GM06990 (cell line): ENCODE data around the gene LRRC36.
A peak's percentile ranks its signal among the peaks of the same experiment; 100 is the strongest.

ENCODE experiments used
- DNase-seq: peaks from one replicate; pipeline ENCODE4 v3.0.0-alpha.2; 2011; ENCODE audit not compliant: insufficient read length; ENCODE audit errors: extremely low read depth
- H3K27me3 ChIP-seq: replicated peaks from 2 replicates; pipeline ENCODE4 v1.6.0; 2011; ENCODE audit warnings: low read length; ENCODE audit not compliant: control insufficient read depth, insufficient read depth
- H3K36me3 ChIP-seq: 2 replicates; pipeline ENCODE4 v1.5.1; 2011; ENCODE audit warnings: low read length; ENCODE audit not compliant: control insufficient read depth, insufficient read depth
- H3K4me3 ChIP-seq: replicated peaks from 2 replicates; pipeline ENCODE4 v1.5.1; 2011; ENCODE audit warnings: low read depth, mild to moderate bottlenecking, control low read depth, low read length
- TF ChIP-seq, protein P1 (sequence below): IDR thresholded peaks from 2 replicates; pipeline ENCODE4 v1.5.1; 2011; ENCODE audit warnings: low read length, control low read depth, mild to moderate bottlenecking, inconsistent platforms; ENCODE audit not compliant: insufficient read depth, poor library complexity, severe bottlenecking

Gene LRRC36

DNA sequence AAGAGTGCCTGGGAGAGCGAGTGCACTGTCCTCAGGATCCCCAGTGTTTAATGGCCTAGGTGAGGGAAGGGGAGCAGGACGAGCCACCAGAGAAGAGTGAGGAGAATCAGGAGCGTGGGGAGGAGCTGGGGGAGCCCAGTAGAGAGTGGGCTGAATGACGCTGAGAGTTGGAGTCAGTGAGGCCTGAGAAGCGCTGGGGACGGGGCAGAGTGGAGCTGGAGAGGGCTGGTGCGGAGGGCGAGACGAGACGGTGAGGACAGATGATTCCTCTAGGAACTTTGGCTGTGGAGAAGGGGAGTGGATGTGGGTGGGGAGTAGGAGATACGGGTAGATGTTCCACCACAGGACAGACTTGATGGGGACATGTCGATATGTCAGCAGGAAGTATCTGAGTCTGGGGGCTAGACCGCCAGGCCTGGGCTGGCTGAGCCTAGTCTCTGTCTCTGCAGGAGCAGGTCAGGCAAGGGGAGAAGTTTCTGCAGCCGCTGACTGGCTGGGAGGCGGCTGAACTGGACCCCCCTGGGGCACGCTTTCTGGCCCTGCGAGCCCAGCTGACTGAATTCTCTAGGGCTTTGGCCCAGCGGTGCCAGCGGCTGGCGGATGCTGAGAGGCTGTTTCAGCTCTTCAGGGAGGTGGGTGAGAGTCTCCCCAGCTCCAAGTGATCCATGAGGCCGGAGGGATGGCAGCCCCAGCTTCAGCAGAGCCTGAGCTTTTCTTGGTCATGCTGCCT is 42.6 kb upstream of the LRRC36 start:
- no peak for DNase-seq
- Histone ChIP-seq H3K27me3 (no peaks in the 10 kb centered on the region; the same call in 1 of the 2 replicates), H3K36me3 (no peaks in the 10 kb centered on the region), H3K4me3 (no peak overlapping the region)
- TF ChIP-seq, protein P1, sequence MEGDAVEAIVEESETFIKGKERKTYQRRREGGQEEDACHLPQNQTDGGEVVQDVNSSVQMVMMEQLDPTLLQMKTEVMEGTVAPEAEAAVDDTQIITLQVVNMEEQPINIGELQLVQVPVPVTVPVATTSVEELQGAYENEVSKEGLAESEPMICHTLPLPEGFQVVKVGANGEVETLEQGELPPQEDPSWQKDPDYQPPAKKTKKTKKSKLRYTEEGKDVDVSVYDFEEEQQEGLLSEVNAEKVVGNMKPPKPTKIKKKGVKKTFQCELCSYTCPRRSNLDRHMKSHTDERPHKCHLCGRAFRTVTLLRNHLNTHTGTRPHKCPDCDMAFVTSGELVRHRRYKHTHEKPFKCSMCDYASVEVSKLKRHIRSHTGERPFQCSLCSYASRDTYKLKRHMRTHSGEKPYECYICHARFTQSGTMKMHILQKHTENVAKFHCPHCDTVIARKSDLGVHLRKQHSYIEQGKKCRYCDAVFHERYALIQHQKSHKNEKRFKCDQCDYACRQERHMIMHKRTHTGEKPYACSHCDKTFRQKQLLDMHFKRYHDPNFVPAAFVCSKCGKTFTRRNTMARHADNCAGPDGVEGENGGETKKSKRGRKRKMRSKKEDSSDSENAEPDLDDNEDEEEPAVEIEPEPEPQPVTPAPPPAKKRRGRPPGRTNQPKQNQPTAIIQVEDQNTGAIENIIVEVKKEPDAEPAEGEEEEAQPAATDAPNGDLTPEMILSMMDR = no peak

DNA sequence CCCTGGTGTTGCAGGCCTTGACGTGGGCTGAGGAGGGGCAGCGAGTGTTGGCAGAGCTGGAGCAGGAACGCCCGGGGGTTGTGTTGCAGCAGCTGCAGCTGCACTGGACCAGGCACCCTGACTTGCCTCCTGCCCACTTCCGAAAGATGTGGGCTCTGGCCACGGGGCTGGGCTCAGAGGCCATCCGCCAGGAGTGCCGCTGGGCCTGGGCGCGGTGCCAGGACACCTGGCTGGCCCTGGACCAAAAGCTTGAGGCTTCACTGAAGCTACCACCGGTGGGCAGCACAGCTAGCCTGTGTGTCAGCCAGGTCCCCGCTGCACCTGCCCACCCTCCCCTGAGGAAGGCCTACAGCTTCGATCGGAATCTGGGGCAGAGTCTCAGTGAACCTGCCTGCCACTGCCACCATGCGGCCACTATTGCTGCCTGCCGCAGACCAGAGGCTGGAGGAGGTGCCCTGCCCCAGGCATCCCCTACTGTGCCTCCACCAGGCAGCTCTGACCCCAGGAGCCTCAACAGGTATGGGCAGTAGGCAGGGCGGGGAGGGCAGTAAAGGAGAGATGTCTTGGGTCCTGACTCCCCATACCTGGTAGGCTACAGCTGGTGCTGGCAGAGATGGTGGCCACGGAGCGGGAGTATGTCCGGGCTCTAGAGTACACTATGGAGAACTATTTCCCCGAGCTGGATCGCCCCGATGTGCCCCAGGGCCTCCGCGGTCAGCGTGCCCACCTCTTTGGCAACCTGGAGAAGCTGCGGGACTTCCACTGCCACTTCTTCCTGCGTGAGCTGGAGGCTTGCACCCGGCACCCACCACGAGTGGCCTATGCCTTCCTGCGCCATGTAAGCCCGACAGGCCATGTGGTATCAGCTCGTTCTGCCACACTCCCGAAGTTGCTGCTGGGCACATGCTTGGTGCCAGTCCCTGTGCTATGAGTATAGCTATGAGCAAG is 41.6 kb upstream of the LRRC36 start:
- Histone ChIP-seq H3K36me3 (no peaks in the 10 kb centered on the region), H3K27me3 (no peaks in the 10 kb centered on the region; the same call in 1 of the 2 replicates), H3K4me3 (no peak overlapping the region)
- DNase-seq = no peak
- TF ChIP-seq, protein P1 = peak; percentile 14

DNA sequence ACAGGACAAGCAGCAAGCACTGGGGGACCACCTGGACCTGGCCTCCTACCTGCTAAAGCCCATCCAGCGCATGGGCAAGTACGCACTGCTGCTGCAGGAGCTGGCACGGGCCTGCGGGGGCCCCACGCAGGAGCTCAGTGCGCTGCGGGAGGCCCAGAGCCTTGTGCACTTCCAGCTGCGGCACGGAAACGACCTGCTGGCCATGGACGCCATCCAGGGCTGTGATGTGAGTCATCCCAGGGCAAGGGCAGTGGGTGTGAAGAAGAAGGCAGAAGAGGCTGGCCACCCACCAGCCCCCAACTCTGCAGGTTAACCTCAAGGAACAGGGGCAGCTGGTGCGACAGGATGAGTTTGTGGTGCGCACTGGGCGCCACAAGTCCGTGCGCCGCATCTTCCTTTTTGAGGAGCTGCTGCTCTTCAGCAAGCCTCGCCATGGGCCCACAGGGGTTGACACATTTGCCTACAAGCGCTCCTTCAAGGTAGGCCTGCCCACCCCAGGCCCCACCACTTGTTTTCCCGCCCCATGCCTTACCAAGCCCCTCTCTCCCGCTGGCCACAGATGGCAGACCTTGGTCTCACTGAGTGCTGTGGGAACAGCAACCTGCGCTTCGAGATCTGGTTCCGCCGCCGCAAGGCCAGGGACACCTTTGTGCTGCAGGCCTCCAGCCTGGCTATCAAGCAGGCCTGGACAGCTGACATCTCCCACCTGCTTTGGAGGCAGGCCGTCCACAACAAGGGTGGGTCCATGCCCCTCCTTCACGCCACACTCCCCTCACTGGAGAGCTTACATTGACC is 40.0 kb upstream of the LRRC36 start:
- DNase-seq = no peak

DNA sequence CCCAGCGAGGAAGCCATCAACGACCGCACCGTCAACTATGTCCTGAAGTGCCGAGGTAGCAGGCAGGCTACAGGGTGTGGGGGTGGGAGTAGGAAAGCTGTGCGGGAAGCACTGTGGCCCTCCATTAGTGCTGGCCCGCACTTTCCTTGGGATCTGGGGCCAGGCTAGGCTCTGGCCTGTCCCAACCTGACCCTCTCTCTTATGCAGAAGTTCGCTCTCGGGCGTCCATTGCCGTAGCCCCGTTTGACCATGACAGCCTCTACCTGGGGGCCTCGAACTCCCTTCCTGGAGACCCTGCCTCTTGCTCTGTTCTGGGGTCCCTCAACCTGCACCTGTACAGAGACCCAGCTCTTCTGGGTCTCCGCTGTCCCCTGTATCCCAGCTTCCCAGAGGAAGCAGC is 38.7 kb upstream of the LRRC36 start:
- DNase-seq = no peak
- TF ChIP-seq, protein P1 = no peak
- no peaks in the 10 kb centered on the region for H3K27me3 ChIP-seq
- H3K4me3 ChIP-seq = no peak overlapping the region
- H3K36me3 ChIP-seq = no peaks in the 10 kb centered on the region

More for the DNA sequence above, 40.0 kb upstream of the LRRC36 start:
- Histone ChIP-seq H3K4me3 (no peak overlapping the region), H3K27me3 (no peaks in the 10 kb centered on the region), H3K36me3 (no peaks in the 10 kb centered on the region)
- TF ChIP-seq, protein P1 = no peak

DNA sequence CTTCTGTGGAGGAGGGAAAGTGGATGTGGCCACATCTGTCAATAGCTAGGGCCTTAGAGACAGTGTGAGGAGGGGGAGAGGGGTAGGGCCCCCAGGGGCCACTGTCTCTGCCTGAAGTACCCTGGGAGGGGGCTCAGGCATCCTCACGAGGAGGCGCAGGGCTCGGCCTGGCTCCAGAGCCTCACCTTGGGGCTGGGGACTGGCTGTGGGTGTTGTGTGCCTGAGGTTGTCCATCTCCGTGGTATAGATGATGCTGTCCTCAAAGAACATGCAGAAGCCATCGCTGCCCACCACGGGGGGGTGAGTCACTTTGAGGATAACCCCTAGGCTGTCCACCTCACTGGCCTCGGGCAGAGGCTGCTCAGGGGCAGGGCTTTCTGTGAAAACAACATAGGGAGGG is 35.2 kb upstream of the LRRC36 start:
- no peak for DNase-seq
- TF ChIP-seq, protein P1 = no peak

More for the DNA sequence above, 35.2 kb upstream of the LRRC36 start:
- Histone ChIP-seq H3K27me3 (peaks cover 2% of the 10 kb centered on the region), H3K4me3 (no peak overlapping the region), H3K36me3 (no peaks in the 10 kb centered on the region)
